GM10266 (cell line): ENCODE data around the gene PARD6B.
"Not testable (repeated sequence)": the region's sequence is repeated elsewhere in the genome, so short reads cannot be mapped to it uniquely, and the experiment has no call there.

Experiments
- DNase-seq: peaks from one replicate; pipeline ENCODE4 v3.0.0; 2012; ENCODE audit errors: extremely low spot score
- TF ChIP-seq, protein P1 (sequence below): IDR thresholded peaks from 2 replicates; pipeline ENCODE4 v1.5.1; 2012; ENCODE audit warnings: mild to moderate bottlenecking, low read depth; ENCODE audit not compliant: control insufficient read depth, insufficient read depth; ENCODE audit errors: missing control alignments

Gene PARD6B

DNA sequence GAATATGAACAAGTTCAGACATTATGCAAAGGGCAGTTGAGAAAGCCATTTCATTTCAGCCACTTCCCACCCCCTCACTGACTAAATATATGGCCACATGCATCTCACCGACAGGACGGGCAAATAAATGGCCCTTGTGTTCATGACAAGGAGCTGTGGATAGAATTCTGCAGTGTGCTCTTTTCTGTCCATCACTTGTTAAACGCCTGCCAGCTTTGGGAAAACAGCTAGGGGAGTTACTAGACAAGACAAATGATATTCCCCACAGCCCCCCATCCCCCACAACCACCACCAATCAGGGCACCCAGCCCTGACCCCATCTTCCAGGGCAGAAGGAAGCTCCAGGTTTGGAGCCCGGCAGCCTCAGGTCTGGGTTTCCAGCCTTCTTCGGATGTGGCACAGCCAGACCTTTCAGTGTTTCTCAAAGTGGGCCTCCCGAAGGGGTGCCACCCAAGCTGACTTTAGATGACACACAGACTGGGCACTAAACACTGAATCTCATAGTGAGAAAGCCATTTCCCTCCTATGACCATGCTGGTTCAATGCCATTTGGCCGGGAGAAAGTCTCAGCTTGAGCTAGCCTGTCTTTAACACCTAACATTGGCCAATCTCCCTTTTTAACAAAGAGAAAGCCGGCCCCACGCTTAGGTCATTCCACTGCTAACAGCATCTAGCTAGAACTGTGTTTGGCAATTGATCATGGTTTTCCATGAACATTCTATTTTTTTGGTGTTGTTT lies 36.1 kb upstream of the PARD6B start:
- DNase-seq, result no peak
- TF ChIP-seq, protein P1, sequence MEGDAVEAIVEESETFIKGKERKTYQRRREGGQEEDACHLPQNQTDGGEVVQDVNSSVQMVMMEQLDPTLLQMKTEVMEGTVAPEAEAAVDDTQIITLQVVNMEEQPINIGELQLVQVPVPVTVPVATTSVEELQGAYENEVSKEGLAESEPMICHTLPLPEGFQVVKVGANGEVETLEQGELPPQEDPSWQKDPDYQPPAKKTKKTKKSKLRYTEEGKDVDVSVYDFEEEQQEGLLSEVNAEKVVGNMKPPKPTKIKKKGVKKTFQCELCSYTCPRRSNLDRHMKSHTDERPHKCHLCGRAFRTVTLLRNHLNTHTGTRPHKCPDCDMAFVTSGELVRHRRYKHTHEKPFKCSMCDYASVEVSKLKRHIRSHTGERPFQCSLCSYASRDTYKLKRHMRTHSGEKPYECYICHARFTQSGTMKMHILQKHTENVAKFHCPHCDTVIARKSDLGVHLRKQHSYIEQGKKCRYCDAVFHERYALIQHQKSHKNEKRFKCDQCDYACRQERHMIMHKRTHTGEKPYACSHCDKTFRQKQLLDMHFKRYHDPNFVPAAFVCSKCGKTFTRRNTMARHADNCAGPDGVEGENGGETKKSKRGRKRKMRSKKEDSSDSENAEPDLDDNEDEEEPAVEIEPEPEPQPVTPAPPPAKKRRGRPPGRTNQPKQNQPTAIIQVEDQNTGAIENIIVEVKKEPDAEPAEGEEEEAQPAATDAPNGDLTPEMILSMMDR, result no peak

DNA sequence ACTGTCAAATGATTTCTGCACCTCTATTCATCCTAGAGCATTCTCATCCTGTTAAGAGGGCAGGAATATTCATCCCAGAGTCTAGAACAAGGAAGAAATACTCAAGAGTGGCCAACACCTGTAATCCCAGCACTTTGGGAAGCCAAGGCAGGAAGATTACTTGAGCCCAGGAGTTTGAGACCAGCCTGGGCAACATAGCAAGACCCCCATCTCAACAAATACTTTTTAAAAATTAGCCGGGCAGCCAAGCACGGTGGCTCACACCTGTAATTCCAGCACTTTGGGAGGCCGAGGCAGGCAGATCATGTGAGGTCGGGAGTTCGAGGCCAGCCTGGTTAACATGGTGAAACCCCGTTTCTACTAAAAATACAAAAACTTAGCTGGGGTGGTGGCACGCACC lies 33.1 kb upstream of the PARD6B start:
- DNase-seq, result not testable (repeated sequence)

DNA sequence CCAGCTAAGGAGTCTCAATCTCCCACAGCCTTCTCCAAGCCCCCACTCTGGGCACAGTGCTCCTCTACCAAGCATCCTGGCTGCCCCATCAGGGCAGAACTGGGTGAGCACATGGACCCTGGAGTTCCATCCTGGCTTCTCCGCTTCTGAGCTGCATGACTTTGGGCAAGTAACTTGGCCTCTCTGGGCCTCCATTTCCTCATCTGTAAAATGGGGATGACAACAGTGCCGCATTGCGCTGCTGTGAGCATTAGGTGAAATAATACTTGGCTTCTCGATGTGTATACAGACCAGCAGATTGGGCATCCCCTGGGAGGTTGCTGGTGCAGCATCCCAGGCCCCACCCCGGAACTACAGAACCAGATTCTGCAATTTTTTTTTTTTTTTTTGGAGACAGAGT lies 31.7 kb upstream of the PARD6B start:
- no peak for DNase-seq
- TF ChIP-seq, protein P1, result no peak

DNA sequence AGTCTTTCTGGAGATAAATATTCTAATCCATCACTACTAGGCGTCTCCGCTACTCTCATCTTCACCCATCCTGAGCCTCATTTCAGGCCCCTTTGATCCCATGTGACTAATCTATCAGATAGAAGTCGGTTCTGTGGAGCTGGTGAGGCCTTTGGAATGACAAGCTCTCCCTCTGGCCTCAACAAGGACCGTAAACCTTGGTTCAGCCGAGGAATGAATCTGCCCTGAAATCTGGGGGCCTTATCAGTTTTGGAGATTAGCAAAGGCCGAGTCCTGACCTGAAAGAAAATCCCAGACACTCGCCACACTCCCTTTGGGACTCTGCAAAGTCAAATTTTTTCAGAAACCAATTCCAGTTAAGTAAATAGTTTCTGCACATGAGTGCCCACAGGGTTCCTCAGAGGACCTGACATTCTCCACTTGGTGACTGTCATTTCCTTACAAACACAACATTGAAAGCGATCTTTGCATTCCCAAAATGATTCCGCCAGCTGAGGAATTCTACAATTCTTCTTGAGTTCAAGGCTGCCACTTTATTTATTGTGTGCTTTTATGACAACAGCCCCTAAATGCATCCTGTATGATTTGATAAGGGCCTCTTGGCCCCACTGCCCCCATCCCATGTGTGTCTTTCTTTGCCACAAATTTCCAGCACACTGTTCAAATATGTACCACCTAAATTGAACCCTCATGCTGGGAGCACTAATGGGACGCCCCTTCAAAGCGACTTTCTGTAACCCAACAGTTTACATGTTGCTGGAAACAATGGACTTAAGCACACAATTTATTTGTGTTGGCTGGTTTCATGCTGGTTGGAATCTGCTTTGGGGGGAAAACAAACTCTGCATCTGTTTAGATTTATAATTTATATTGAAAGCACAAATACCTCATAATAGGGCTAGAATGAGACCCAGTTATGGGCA lies 30.1 kb upstream of the PARD6B start:
- TF ChIP-seq, protein P1, result no peak
- no peak for DNase-seq

DNA sequence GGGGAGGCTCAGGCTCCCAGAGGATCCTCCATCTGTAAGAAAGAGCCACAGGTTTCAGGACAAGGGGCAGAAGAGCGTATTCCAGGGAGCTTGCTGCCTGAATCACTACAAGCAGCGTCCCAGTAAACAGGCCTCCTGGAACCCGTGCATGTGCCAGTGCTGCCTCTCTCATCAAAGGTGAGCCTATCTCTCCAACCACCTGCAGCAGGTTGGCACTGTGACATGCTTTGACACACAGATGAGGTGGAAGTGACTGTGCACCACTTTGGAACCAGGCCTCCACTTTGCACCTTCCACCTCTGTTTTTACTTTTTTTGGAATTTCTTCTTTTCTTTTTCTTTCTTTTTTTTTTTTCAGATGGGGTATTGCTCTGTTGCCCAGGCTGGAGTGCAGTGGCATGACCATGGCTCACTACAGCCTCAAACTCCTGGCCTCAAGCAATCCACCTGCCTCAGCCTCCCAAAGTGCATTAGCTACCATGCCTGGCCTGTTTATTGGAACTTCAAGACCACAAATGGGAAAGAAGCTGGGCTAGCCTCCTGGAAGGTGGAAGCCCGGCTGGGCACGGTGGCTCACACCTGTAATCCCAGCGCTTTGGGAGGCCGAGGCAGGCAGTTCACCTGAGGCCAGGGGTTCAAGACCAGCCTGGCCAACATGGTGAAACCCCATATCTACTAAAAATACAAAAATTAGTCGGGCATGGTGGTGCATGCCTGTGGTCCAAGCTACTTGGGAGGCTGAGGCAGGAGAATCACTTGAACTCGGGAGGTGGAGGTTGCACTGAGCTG lies 27.5 kb upstream of the PARD6B start:
- DNase-seq, result not testable (repeated sequence)

DNA sequence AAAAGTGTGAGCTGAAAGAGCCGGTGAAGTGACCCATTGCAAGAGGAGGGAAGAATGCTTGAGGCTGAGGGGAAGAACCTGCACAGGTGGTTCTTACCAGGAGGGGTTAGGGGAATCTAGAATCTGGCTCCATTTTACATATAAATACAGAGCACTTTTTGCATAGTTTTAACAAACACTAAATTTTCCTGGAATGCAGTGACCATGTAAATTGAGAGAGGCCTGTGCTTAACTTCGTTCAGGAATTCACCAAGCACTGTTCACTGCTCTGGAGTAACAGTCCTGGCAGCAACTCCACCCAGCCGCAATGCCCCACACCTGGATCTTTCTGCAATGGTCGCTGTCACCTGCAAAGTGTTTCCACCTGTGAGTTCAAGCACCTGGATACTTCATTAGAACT lies 26.9 kb upstream of the PARD6B start:
- TF ChIP-seq, protein P1, result no peak
- no peak for DNase-seq

DNA sequence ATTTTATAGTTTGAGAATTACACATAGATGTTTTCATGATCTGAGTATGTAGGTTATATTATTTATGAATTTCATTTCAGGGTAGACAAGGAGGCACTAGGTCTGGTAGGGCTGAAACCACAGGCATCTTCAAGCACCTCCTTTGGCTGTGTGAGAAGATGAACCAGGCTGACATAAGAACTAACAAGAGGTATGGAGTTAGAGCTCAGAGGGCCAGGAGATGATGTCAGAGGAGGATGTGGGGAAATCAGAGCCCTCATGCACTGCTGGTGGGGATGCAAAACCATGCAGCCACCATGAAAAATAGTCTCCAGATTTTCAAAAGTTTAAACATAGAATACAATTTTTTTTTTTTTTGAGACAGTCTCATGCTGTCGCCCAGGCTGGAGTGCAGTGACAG lies 26.4 kb upstream of the PARD6B start:
- TF ChIP-seq, protein P1, result no peak
- no peak for DNase-seq
